Astrocyte (in vitro differentiated cells and primary cell): Measurements from ENCODE around the gene GUCY2F.

Experiments used
- CTCF ChIP-seq: IDR thresholded peaks from 2 replicates; pipeline ENCODE4 v1.5.1; 2011; ENCODE audit warnings: low read depth, mild to moderate bottlenecking, inconsistent platforms, low read length, moderate library complexity; ENCODE audit not compliant: insufficient read depth
- EZH2 ChIP-seq: IDR thresholded peaks from 2 replicates; pipeline ENCODE4 v1.6.1; 2012; ENCODE audit warnings: mild to moderate bottlenecking, low read length, inconsistent platforms; ENCODE audit not compliant: insufficient read depth

DNA sequence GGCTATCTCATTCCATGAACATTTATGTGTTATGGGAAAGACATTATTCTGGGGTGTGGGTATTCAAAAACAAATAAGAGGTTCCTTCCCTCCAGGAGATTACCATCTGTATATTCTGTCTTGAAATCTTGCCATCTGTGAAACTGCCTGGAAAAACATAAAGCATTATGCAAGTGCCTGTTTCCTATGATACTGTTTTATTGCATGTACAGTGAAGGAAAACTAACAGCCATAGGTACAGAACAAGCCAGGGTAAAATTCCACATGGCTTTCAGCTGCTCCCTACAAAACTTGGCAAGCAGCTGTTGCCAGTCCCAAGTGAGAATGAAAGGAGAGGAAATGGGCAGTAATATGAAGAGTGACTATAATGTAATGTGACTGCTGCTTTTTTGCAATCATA lies 136.0 kb downstream of the GUCY2F start:
- TF ChIP-seq CTCF (no peak), EZH2 (no peak)
